ENCODE measurements around the gene ECT2.
"Not testable (repeated sequence)": the region's sequence is repeated elsewhere in the genome, so short reads cannot be mapped to it uniquely, and the experiment has no call there.

The ECT2 gene

GRCh38 chr3:172735014-172735413 is 15.5 kb upstream of the ECT2 start:
- no peak for DNase-seq (ENCODE audit: low read depth in 1 of 2, low spot score in 1 of 2)

GRCh38 chr3:172739462-172739861 is 11.1 kb upstream of the ECT2 start:
- no peak for DNase-seq (ENCODE audit: low read depth in 1 of 2, low spot score in 1 of 2)

GRCh38 chr3:172746475-172746874 is 4.1 kb upstream of the ECT2 start:
- no peak for DNase-seq (ENCODE audit: low read depth in 1 of 2, low spot score in 1 of 2)

- no peak for DNase-seq (ENCODE audit: low read depth in 1 of 2, low spot score in 1 of 2)
Observed at GRCh38 chr3:172749230-172749965, 1.1 kb upstream of the ECT2 start.

- no peak for DNase-seq (ENCODE audit: low read depth in 1 of 2, low spot score in 1 of 2)
Observed at GRCh38 chr3:172750069-172750367, 508 bp upstream of the ECT2 start.

- no peak for DNase-seq (ENCODE audit: low read depth in 1 of 2, low spot score in 1 of 2)
Observed at GRCh38 chr3:172751175-172751704, 714 bp downstream of the ECT2 start.

- DNase-seq (ENCODE audit: low read depth in 1 of 2, low spot score in 1 of 2): no peak
Observed at GRCh38 chr3:172752651-172753050, 2.1 kb downstream of the ECT2 start.

GRCh38 chr3:172753125-172753524 is 2.6 kb downstream of the ECT2 start:
- DNase-seq (ENCODE audit: low read depth in 1 of 2, low spot score in 1 of 2): no peak

- not testable (repeated sequence) for DNase-seq (ENCODE audit: low read depth in 1 of 2, low spot score in 1 of 2)
Observed at GRCh38 chr3:172760416-172760815, 9.9 kb downstream of the ECT2 start.

- DNase-seq (ENCODE audit: low read depth in 1 of 2, low spot score in 1 of 2): no peak
Observed at GRCh38 chr3:172766241-172766640, 15.7 kb downstream of the ECT2 start.

- DNase-seq (ENCODE audit: low read depth in 1 of 2, low spot score in 1 of 2): no peak
Observed at GRCh38 chr3:172766718-172767405, 16.3 kb downstream of the ECT2 start.

- no peak for DNase-seq (ENCODE audit: low read depth in 1 of 2, low spot score in 1 of 2)
Observed at GRCh38 chr3:172770382-172770781, 19.9 kb downstream of the ECT2 start.

GRCh38 chr3:172771672-172772071 is 21.1 kb downstream of the ECT2 start:
- no peak for DNase-seq (ENCODE audit: low read depth in 1 of 2, low spot score in 1 of 2)

GRCh38 chr3:172776049-172776717 is 25.7 kb downstream of the ECT2 start:
- DNase-seq (ENCODE audit: low read depth in 1 of 2, low spot score in 1 of 2): no peak

GRCh38 chr3:172777901-172778300 is 27.4 kb downstream of the ECT2 start:
- DNase-seq (ENCODE audit: low read depth in 1 of 2, low spot score in 1 of 2): no peak

GRCh38 chr3:172782235-172782634 is 31.7 kb downstream of the ECT2 start:
- no peak for DNase-seq (ENCODE audit: low read depth in 1 of 2, low spot score in 1 of 2)

GRCh38 chr3:172786036-172786435 is 35.5 kb downstream of the ECT2 start:
- no peak for DNase-seq (ENCODE audit: low read depth in 1 of 2, low spot score in 1 of 2)

GRCh38 chr3:172787019-172787418 is 36.5 kb downstream of the ECT2 start:
- DNase-seq (ENCODE audit: low read depth in 1 of 2, low spot score in 1 of 2): no peak

- no peak for DNase-seq (ENCODE audit: low read depth in 1 of 2, low spot score in 1 of 2)
Observed at GRCh38 chr3:172787746-172788145, 37.2 kb downstream of the ECT2 start.

- no peak for DNase-seq (ENCODE audit: low read depth in 1 of 2, low spot score in 1 of 2)
Observed at GRCh38 chr3:172799246-172799645, 48.7 kb downstream of the ECT2 start.

GRCh38 chr3:172800156-172800555 is 49.6 kb downstream of the ECT2 start:
- DNase-seq (ENCODE audit: low read depth in 1 of 2, low spot score in 1 of 2): no peak

- DNase-seq (ENCODE audit: low read depth in 1 of 2, low spot score in 1 of 2): no peak
Observed at GRCh38 chr3:172803489-172803888, 53.0 kb downstream of the ECT2 start.

Measured in activated CD4-positive, alpha-beta T cell treated with anti-CD3 and anti-CD28 coated beads, Interleukin-2, amount 50 U/mL, for 24 hours (primary cell).